GM12874 (cell line): ENCODE measurements around the gene C10orf105.

Source experiments
- TF ChIP-seq, protein P1 (sequence below): IDR thresholded peaks from 2 replicates; pipeline ENCODE4 v1.5.1; 2011; ENCODE audit warnings: low read depth, mild to moderate bottlenecking, control low read depth, low read length, moderate library complexity; ENCODE audit not compliant: insufficient read depth

C10orf105 gene

DNA sequence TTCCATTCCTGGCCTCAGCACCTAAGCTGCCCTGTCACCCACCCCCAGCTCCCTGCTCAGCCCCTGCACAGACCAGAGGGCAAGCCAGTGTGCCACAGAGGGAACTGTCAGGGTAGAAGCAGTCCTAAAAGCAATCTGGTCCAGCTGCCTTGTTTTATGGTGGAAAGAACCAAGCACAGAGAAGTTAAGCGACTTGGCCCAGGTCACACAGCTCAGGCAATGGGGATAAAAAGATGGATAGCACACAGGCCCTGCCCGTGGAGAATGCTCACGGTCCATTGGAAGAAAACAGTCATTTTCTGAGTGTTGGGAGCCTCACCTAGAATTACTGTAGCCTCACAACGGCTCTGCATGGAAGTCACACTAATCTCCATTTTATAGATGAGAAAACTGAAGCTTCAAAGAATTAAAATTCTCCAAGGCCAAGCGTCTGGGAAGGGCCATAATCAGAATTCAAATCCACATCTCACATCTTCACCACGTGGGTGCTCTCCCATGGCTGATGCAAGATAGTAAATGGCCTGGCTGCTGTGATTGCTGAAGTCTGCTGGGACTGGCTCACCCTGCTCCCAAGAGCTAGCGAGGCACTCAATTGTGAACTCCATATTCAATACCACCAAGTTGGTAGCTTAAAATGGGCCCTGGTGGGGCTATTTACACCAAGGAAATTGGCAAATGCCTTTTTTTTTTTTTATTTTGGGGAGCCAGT lies 26.8 kb downstream of the C10orf105 start:
- TF ChIP-seq, protein P1, sequence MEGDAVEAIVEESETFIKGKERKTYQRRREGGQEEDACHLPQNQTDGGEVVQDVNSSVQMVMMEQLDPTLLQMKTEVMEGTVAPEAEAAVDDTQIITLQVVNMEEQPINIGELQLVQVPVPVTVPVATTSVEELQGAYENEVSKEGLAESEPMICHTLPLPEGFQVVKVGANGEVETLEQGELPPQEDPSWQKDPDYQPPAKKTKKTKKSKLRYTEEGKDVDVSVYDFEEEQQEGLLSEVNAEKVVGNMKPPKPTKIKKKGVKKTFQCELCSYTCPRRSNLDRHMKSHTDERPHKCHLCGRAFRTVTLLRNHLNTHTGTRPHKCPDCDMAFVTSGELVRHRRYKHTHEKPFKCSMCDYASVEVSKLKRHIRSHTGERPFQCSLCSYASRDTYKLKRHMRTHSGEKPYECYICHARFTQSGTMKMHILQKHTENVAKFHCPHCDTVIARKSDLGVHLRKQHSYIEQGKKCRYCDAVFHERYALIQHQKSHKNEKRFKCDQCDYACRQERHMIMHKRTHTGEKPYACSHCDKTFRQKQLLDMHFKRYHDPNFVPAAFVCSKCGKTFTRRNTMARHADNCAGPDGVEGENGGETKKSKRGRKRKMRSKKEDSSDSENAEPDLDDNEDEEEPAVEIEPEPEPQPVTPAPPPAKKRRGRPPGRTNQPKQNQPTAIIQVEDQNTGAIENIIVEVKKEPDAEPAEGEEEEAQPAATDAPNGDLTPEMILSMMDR = no peak

DNA sequence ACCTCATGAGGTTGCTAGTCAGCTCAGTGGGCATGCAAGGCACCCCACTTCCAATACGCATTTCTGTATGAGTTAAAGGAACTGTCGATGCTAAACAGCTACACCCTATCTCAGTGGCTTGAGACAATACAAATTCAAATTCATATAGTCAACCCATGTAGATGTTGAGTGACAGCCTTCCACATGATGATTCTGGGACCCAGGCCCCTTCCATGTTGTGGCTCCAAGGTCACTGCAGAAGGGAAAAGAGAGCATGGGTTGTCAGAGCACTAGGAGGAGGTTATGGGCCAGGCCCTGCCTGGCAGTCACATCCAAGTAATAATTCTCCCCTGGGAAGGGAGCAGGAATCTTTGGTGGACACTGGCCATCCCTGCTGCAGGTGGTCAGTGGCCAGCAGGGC lies 28.2 kb downstream of the C10orf105 start:
- TF ChIP-seq, protein P1 = no peak

DNA sequence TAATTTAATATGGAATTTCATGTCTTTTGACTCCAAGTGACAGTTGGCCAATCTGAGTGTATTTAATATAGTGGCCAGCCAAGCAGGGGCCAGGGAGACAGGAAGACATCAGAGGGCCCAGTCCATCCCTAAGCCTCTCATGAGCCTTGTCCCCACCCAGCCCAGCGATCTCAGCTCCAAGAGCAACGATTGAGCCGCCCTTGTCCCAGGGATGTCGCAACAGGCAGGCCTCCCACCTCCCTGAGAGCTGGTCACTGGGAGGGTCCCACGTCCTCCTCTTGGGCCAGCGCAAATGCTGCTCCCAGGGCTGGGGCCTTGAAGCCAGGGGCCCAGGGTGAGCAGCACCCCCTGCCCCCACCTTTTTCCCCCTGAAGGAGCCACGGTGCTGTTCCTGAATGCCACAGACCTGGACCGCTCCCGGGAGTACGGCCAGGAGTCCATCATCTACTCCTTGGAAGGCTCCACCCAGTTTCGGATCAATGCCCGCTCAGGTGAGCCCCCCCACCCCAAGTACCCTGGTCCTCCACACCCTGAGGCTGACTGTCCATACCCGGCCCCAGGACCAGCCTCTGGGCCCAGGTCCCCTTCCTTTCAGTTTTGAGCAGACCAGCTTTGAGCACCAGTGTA lies 29.4 kb downstream of the C10orf105 start:
- TF ChIP-seq, protein P1 = no peak

DNA sequence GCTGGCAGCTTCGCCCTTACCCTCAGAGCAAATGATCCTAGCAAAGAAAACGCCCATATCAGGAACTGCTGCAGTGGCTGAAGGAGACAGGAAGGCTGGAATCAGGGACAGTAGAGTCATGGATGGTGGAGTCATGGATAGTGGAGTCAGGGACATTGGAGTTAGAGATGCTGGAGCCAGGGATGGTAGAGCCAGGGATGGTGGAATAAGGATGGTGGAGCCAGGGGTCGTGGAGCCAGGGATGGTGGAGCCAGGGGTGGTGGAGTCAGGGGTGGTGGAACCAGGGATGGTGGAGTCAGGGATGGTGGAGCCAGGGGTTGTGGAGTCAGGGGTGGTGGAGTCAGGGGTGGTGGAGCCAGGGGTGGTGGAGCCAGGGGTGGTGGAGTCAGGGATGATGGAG lies 31.3 kb downstream of the C10orf105 start:
- TF ChIP-seq, protein P1 = no peak

DNA sequence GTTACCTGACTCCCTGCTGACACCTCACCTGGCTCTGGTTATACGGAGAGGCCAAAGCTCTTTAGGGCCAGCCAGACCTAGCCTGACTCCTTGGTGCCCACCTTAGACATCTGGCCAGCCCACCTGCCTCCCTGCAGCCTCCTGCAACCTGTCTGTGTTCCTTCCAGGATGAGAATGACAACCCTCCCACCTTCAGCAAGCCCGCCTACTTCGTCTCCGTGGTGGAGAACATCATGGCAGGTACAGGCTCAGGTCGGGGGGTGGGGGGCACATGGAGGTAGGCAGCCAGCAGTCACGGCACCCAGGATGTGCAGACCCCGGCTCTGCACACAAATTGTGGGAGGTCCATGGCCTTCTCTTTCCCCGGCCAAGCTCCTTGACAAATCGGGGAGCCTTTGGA lies 32.1 kb downstream of the C10orf105 start:
- TF ChIP-seq, protein P1 = no peak

DNA sequence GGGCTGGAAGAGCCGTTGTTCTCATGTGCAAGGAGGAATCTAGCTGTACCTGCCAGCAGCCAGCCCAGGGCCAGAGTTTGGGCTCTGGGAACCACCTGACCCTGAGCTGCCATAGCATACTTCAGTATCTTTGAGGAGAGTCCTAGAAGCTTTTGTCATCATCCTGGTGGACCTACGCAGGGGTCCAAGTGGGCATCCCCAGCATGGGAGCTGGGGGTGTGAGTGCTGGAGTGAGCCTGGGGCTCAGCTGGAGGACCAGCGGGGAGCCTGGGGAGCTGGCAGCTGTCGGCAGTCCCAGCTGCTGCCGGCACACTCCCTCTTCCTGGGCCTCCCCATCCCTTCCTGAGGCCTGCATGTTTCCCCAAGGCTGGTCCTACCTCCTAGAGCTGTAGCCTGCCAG lies 32.5 kb downstream of the C10orf105 start:
- TF ChIP-seq, protein P1 = no peak

DNA sequence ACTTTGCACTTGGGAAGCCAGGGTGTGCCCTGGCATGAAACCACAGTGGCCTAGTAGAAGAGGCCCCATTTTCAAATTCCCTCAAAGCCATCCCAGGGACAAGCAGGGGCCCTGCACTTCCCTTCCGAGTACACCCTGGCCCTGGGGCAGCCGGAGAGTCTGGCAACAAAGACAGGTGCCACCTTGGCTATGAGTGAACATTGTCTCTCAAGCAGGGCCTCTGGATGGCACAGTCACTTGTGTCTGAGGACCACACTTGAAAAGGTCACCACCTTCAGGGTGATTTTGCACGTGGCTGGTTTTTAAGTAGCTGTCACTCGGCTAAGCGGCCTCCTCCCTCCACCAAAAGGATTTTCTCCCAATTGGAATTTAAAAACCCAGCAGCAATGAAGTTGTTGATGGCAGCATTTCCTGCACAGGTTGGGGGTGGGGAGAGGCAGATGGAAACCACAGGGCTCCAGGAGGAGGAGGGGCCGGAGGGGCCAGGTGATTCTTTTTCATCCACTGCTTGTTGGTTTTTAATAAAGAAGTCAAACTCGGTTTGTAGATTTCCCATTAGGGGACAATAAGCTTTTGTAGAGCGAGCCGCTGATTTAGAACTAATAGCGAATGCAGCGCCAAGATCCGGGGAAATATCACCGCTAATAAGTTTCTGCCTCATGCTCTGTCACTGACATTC lies 33.9 kb downstream of the C10orf105 start:
- TF ChIP-seq, protein P1 = no peak
